A673 (cell line): Measurements from ENCODE around the gene STEAP1B. TPM values are rescaled to one million over a fixed set of nuclear protein-coding genes. Genes with fewer than 3 reads are reported as not detected.
"Not testable (repeated sequence)": the region's sequence is repeated elsewhere in the genome, so short reads cannot be mapped to it uniquely, and the experiment has no call there.

Experiments
- BruUV-seq: library from RNA; stranded (reverse); fragments of 400-500 nt; replicated peaks from 2 replicates; lab custom pipeline; 2021; lab: Mats Ljungman, UMichigan
- CTCF ChIA-PET: fragments of 300-600 bp; sonication (Branson Sonifier 250); formaldehyde crosslinking; loops from one replicate; lab custom pipeline; 2022; ENCODE audit warnings: antibody characterized with exemption; lab: Charles Lee
- POLR2A ChIA-PET: fragments of 300-600 bp; sonication (Branson Sonifier 250); formaldehyde crosslinking; loops from one replicate; lab custom pipeline; 2022; ENCODE audit warnings: antibody characterized with exemption; ENCODE audit not compliant: low non-redundant PET; lab: Charles Lee
- DNase-seq: peaks from one replicate; pipeline ENCODE4 v3.0.0-alpha.2; 2015; ENCODE audit warnings: low spot score
- H3K27ac ChIP-seq: fragments of 200-600 bp; sonication (generic); 2 replicates; pipeline ENCODE4 v1.5.1; 2016; ENCODE audit warnings: mixed run types, low read depth, mild to moderate bottlenecking, mixed read lengths, antibody characterized with exemption, low read length; ENCODE audit not compliant: poor library complexity, severe bottlenecking
- H3K27me3 ChIP-seq: fragments of 200-600 bp; sonication (generic); replicated peaks from 2 replicates; pipeline ENCODE4 v1.6.1; 2017; ENCODE audit warnings: mixed run types, low read depth, mild to moderate bottlenecking, mixed read lengths, antibody characterized with exemption, low read length; ENCODE audit not compliant: insufficient read depth, poor library complexity
- H3K36me3 ChIP-seq: fragments of 200-600 bp; sonication (generic); 2 replicates; pipeline ENCODE4 v1.6.1; 2016; ENCODE audit warnings: mixed run types, mild to moderate bottlenecking, mixed read lengths, antibody characterized with exemption, low read length; ENCODE audit not compliant: insufficient read depth, poor library complexity, severe bottlenecking
- H3K4me1 ChIP-seq: fragments of 200-600 bp; sonication (generic); 2 replicates; pipeline ENCODE4 v1.6.1; 2017; ENCODE audit warnings: mixed run types, mild to moderate bottlenecking, mixed read lengths, antibody characterized with exemption, low read length; ENCODE audit not compliant: insufficient read depth, poor library complexity, severe bottlenecking
- H3K4me3 ChIP-seq: fragments of 200-600 bp; sonication (generic); 2 replicates; pipeline ENCODE4 v1.5.1; 2016; ENCODE audit warnings: low read depth, mixed run types, mild to moderate bottlenecking, mixed read lengths, low read length; ENCODE audit not compliant: poor library complexity, severe bottlenecking
- H3K9me3 ChIP-seq: fragments of 200-600 bp; sonication (generic); 2 replicates; pipeline ENCODE4 v1.6.1; 2016; ENCODE audit warnings: mixed run types, low read depth, mild to moderate bottlenecking, mixed read lengths, antibody characterized with exemption, low read length; ENCODE audit not compliant: poor library complexity, severe bottlenecking
- EZH2 ChIP-seq: fragments of 200-600 bp; sonication (generic); IDR thresholded peaks from 2 replicates; pipeline ENCODE4 v1.6.1; 2017; ENCODE audit warnings: borderline replicate concordance, low read depth, mild to moderate bottlenecking, mixed read lengths, antibody characterized with exemption, low read length; ENCODE audit not compliant: poor library complexity, severe bottlenecking
- intact Hi-C: fragments of 100-400 bp; cut with micrococcal nuclease; formaldehyde crosslinking; loops from one replicate; pipeline ENCODE4 v1.10.0; 2022; ENCODE audit not compliant: unreplicated experiment
- total RNA-seq: library from RNA; stranded (reverse); gene quantifications from 2 replicates; pipeline ENCODE4 v1.2.3, GENCODE V29; 2021
- TF ChIP-seq, protein P1 (sequence below): fragments of 300-800, 200-600 bp; sonication (generic); conservative IDR thresholded peaks from 2 replicates; pipeline ENCODE4 v1.5.1; 2017; ENCODE audit warnings: low read depth, mild to moderate bottlenecking, antibody characterized with exemption, low read length, moderate library complexity, mixed read lengths

STEAP1B gene
- total RNA-seq, 1 experiment from 2014 or later = 49.9 TPM

- intact Hi-C loops = no loop called here
- no peak for DNase-seq
- H3K4me1 ChIP-seq = peaks cover 13% of the 10 kb centered on the region
- H3K9me3 ChIP-seq = no peaks in the 10 kb centered on the region
- no peak overlapping the region for H3K27ac ChIP-seq
- ChIA-PET POLR2A (no interaction called here), CTCF (no interaction called here)
- H3K27me3 ChIP-seq = no peaks in the 10 kb centered on the region
- BruUV-seq = no TSS peak
- no peaks in the 10 kb centered on the region for H3K36me3 ChIP-seq
- H3K4me3 ChIP-seq = no peak overlapping the region
- no peak for TF ChIP-seq EZH2
- TF ChIP-seq, protein P1, sequence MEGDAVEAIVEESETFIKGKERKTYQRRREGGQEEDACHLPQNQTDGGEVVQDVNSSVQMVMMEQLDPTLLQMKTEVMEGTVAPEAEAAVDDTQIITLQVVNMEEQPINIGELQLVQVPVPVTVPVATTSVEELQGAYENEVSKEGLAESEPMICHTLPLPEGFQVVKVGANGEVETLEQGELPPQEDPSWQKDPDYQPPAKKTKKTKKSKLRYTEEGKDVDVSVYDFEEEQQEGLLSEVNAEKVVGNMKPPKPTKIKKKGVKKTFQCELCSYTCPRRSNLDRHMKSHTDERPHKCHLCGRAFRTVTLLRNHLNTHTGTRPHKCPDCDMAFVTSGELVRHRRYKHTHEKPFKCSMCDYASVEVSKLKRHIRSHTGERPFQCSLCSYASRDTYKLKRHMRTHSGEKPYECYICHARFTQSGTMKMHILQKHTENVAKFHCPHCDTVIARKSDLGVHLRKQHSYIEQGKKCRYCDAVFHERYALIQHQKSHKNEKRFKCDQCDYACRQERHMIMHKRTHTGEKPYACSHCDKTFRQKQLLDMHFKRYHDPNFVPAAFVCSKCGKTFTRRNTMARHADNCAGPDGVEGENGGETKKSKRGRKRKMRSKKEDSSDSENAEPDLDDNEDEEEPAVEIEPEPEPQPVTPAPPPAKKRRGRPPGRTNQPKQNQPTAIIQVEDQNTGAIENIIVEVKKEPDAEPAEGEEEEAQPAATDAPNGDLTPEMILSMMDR = no peak
Measured at GRCh38 chr7:22438994-22439393, 61.0 kb downstream of the STEAP1B start.

DNA sequence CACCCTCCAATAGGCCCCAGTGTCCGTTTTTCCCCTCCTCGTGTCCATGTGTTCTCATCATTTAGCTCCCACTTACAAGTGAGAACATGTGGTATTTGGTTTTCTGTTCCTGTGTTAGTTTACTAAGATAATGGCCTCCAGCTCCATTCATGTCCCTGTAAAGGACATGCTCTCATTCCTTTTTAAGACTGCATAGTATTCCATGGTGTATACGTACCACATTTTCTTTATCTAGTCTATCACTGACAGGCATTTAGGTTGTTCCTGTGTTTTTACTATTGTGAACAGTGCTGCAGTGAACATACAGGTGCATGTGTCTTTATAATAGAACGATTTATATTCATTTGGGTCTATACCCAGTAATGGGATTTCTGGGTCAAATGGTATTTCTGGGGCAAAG, 63.4 kb downstream of the STEAP1B start:
- H3K4me1 ChIP-seq, BruUV-seq, DNase-seq, intact Hi-C loops, POLR2A ChIA-PET, H3K27me3 ChIP-seq, H3K9me3 ChIP-seq, H3K4me3 ChIP-seq, CTCF ChIA-PET, H3K36me3 ChIP-seq, H3K27ac ChIP-seq: not testable (repeated sequence)

- ChIA-PET CTCF (no interaction called here), POLR2A (no interaction called here)
- no peak for TF ChIP-seq EZH2
- TF ChIP-seq, protein P1 = no peak
- DNase-seq = no peak
- no peaks in the 10 kb centered on the region for H3K9me3 ChIP-seq
- no peak overlapping the region for H3K27ac ChIP-seq
- peaks cover 10% of the 10 kb centered on the region for H3K4me1 ChIP-seq
- H3K4me3 ChIP-seq = no peak overlapping the region
- intact Hi-C loops = no loop called here
- BruUV-seq = no TSS peak
- H3K27me3 ChIP-seq = no peaks in the 10 kb centered on the region
- H3K36me3 ChIP-seq = no peaks in the 10 kb centered on the region
Measured at GRCh38 chr7:22435720-22436119, 64.3 kb downstream of the STEAP1B start.

- intact Hi-C loops = no loop called here
- H3K27me3 ChIP-seq = no peaks in the 10 kb centered on the region
- no peak overlapping the region for H3K27ac ChIP-seq
- POLR2A ChIA-PET = no interaction called here
- H3K36me3 ChIP-seq = no peaks in the 10 kb centered on the region
- no peak overlapping the region for H3K4me3 ChIP-seq
- BruUV-seq = no TSS peak
- DNase-seq = no peak
- TF ChIP-seq EZH2 = no peak
- TF ChIP-seq, protein P1 = no peak
- CTCF ChIA-PET = no interaction called here
- peaks cover 10% of the 10 kb centered on the region for H3K4me1 ChIP-seq
- H3K9me3 ChIP-seq = no peaks in the 10 kb centered on the region
Measured at GRCh38 chr7:22435105-22435504, 64.9 kb downstream of the STEAP1B start.
